ENCODE measurements around the gene THSD4.
A peak's percentile ranks its signal among the peaks of the same experiment; 100 is the strongest.
"Not testable (repeated sequence)": the region's sequence is repeated elsewhere in the genome, so short reads cannot be mapped to it uniquely, and the experiment has no call there.

THSD4 gene

DNA sequence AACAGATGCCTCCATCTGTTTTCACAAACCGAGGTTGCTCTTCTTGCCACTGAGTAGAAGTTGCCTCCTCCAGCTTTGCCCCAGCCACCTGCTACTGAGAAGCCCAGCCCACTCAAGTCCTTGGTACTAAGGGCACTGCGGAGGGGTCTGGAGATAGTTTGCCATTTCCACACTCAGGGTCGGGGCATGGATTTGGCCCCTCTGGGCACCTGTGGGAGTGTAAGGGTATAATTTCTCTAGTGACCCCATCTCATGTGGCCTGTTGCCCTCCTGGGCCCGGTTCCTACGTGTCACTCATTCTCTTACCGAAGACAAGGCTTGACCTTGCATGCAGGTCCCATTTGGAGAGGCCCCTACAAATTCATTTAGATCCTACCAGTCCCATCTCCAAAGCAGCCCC lies 79.0 kb downstream of the THSD4 start:
- DNase-seq, result no peak

DNA sequence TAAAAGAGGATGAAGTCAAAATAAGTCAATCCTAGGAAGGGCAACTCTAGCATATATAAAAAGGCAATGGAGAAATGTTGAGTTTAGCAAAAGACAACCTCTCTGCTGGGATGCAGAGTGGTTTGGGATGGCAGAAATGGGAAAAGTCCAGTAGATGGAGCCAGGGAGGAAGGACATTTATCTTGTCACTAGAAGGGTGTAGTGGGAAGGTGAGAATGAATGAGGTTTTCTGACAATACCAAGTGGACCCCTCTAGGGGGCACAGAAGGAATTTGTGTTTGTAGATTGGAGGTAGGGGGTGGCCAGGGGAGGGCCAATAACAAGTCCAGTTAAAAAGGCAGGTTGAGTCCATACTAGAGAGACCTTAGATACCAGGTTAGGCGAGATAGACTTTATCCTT lies 80.0 kb downstream of the THSD4 start:
- peak; percentile 9 for DNase-seq

DNA sequence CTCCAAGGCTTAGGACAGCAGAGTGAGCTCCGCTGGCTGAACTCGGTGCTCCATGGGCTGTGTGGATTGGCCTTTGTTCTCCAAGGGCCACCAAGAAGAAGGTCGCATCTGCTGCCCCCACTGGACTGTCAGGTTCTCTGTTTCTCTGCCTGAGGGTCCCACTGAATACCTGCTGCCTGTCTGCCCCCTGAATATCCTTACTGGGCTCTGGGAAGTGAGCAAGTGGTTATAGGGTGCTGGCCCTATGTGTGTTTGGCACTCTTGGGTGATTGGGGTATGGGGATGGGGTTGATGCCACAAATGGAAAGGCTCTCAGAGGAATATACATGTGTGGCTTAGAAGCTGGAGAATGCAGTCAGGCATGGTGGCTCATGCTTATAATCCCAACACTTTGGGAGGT lies 82.3 kb downstream of the THSD4 start:
- DNase-seq, result no peak

DNA sequence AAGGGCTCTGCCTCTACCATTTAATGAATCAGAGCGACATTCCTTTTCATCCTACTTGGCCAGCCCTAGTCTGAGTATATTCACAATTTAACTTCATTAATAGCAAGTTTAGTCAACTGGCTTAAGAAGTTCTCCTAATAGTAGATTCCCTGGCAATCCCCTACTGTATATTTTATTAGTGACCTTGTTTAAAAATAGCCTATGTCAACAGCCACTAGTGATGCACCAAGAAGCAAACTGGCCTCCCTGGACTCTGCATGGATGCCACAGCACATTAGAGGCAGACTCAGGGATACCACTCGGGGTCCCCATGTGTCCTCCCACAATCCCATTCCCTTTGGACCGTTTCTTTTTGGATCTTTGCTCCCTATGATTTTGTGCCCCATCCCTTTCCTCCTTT lies 83.6 kb downstream of the THSD4 start:
- no peak for DNase-seq

DNA sequence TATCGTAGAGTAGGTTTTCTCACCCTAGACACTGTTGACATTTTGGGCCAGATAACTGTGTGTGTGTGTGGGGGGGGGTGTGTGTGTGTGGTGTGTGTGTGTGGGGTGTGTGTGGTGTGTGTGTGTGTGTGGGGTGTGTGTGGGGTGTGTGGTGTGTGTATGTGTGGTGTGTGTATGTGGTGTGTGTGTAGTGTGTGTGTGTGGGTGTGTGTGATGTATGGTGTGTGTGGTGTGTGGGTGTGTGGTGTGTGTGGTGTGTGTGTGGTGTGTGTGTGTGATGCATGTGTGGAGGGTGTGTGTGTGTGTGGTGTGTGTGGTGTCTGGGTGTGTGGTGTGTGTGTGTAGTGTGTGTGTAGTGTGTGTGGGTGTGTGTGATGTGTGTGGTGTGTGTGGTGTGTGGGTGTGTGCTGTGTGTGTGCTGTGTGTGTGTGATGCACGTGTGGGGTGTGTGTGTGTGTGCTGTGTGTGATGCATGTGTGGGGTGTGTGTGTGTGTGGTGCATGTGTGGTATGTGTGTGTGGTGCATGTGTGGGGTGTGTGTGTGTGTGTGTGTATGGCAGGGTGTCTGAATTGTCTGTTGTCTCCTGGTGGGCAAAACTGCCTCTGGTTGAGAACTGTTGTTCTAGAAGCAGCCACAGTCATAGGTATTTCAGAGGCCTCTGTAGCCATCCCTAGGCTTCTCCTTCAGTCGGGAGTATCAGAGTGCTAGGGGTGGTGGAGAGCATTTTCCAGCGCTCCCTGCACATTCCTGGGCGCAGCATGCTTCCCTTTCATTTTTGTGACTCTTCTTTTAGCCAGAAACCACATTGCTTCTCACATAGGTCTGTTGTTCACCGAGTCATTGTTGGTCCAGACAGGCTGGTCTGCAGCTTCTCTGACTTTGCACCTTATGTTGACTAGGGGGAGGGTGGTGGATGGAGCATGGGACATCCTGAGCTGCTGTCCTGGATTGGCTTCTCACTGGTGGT lies 84.4 kb downstream of the THSD4 start:
- DNase-seq, result no peak

DNA sequence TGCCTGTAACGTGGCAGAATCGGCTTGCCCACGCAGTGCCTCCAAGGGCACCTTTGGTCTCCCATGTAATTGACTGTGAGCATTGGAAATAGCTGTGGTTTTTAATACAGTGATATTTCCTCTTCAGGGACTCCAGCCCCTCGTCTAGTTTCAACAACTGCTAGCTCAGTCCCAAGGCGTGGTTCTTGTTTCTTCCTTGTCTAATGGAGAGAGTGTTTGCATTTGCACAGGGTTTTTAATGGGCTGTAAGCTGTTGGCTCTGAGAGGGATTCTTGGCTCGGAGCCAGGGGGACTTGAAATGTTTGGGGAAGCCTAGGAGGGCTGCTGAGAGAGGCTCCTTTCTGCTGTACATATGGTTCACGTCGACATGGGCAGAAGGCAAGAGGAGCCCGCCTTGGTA lies 86.2 kb downstream of the THSD4 start:
- no peak for DNase-seq

DNA sequence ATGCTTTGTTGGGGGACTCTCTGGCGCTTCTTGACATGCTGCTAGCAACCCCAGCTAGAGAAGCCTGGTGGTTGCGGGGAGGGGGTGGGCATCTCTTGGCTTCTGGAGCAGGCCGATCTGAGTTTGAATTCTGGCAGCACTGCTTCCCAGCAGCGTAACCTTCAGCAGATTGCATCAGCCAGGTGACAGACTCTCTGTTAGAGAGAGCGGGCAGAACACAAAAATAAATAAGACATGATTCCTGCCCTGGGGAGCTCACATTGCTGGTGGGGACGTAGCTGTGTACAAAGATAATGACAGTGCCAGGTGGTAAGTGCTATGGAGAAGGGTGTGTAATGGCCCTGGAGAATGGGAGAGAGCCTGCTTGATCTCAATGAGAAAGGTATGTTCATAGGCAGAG lies 87.4 kb downstream of the THSD4 start:
- DNase-seq, result no peak

DNA sequence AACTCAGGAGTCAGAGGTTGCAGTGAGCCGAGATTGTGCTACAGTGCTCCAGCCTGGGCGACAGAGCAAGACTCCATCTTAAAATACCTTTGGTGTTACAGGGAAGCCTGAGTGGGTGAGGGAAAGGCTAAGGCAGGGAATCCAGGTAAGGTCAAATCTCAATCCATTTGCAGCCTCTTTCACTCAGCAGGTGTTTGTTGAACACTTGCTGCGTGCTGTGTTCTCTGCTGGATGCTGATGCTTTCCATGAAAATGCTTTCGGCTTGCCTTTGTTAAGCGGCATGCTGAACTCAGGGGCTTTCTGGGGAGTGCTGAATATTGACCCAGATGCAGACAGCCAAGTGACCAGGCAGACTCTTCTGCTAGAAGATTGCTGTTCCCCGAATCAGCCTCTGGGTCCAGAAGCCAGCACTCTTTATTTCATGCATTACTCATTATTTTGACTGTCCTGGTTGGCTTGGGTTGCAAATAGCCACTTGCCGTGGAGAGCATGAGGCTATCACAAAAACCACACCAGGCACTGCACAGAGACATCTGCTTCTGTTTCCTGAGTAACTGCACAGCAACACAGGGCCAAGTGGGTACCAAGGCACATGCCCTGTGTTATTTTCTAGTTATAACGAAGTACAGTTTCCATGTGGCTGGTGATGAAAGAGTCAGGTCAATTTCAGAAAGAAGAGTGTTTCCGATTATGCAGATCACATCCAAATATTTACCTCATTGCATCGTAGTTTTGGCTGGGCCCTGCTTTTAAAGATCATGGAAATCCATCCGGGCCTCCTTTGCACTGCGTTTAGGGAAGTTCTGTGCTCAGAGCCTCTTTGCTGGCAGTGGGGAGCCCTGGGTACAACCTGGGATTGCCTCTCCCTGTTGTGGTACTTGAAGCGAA lies 88.6 kb downstream of the THSD4 start:
- no peak for DNase-seq

DNA sequence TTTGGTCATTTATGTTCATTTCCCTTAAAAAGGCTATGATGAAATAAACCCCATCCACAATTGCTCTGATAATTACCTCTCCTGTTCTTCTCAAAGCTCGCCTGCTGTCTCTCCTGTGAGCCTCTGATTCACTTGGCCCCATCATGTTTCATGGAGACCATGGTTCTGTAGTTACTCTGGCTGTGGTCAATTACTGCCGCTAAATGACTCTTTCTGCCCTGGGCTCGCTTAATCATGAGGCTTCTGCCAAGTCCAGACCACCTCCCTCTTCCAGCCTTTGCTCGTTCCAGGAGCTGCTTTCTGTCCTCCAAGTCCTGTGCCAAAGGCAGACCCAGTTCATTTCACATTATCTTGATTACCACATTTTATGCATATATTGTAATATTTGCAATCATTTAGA lies 91.9 kb downstream of the THSD4 start:
- no peak for DNase-seq

DNA sequence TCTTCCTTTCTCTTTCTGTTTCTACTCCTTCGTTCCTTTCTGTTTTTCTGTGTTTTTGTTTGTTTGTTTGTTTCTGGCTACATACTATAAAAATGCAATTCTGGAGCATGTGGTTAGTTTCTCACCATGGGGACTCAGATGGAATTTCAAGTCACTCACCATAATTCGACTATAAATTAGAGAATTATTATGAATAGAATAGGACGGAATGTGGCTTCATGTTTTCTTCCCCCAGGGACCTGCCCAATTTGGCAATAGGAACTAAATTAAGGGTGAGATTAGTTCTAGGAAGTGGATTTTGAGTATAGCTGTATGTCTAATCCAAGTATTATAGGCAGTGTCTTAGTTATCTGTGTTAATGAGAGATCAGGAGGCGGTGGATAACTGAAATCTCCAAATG lies 96.9 kb downstream of the THSD4 start:
- DNase-seq, result no peak

DNA sequence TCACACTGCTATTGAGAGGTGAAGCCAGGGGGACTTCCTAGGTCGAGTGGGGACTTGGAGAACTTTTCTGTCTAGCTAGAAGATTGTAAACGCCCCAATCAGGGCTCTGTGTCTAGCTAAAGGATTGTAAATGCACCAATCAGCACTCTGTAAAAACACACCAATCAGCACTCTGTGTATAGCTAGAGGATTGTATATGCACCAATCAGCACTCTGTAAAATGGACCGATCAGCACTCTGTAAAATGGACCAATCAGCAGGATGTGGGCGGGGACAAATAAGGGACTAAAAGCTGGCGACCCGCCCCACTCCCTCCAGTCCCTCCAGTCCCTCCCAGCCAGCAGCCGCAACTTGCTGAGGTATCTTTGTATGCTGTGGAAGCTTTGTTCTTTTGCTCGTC lies 98.7 kb downstream of the THSD4 start:
- DNase-seq, result not testable (repeated sequence)

DNA sequence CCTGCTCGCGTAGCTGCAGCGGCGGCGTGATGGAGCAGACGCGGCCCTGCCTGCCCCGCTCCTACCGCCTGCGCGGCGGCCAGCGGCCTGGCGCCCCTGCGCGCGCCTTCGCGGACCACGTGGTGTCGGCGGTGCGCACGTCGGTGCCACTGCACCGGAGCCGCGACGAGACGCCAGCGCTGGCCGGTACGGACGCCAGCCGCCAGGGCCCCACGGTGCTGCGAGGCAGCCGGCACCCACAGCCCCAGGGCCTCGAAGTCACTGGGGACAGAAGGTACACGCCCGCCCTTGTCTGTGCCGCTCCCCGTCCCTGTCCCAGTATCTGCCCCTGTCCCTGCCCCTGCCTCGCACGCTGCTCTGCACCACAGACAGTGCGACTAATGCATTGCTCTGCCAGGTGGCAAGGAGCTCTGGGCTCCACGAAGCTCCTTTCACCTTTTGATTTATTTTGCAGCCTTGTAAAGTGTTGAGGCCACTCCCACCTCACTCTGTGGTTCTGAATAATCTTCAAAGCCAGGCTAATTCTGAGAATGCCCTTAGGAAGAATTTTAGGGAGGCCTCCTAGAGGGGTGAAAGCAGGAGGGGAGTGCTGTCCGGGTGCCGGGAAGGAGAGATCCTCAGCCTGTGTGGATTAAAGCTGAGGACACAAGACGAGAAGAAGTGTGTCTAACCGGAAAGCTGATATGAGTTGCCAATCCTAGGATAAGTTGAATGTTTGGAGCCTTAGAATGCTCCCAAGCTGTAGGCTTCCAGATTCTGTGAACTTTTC lies 100.0 kb downstream of the THSD4 start:
- no peak for DNase-seq

DNA sequence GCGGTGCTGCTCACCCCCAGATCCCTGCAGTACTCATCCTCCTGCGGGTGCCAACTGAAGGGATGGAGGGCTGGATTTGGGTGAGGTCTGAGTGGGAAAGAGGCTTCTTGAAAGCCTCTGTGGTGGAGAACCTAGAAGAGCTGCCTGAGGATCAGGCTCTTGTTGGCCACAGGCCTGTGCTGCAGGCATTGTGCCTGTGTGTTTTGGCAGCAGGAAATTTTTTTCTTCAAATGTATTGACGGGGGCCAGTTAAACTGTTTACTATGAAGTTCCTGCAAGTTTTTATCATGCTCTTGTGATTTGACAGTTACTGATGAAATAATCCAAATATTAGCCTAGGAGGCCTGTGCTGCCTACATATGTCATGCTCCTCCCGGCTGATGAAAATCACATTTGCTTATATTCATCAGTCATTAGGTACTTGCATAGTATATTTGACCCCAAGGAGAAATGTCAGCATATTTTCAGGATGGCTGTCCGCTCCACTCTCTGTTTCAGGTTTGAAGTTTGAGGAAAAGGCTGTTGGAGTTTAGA lies 103.1 kb downstream of the THSD4 start:
- no peak for DNase-seq

DNA sequence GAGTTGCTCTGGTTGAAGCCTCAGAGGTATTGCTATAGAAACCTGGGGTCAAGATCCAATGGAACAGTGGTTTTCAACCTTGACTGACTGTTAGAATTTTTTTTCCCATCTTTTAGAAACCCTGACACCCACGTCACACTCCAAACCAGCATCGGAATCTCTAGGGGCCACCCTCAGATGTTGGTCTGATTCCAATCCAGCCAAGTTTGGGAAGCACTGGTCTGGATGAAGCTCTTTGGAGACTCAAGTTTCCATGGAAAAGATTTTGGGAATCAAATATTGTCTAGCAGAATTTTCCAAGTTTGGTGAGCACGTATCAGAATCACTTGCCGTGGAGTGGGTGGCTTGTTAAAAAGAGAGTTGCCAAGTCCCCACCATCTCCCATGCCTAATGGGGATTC lies 103.8 kb downstream of the THSD4 start:
- DNase-seq, result no peak

DNA sequence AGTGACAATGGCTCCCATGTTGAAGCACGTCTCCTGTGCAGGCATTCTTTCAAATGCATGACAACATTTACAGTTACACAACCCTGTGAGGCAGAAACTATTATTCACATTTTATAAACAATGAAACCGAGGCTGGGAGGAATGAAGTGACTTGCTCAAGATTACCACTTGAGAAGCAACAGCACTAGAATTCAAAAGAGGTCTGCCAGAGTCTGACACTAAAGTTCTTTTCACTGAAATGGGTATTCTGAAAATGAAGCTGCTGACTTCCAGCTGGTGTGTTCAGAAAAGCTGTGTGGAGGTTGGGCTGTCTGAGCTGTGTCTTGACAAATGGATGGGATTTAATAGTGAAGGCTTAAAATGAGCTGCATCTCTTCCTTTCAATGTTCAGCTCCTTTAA lies 104.4 kb downstream of the THSD4 start:
- no peak for DNase-seq

DNA sequence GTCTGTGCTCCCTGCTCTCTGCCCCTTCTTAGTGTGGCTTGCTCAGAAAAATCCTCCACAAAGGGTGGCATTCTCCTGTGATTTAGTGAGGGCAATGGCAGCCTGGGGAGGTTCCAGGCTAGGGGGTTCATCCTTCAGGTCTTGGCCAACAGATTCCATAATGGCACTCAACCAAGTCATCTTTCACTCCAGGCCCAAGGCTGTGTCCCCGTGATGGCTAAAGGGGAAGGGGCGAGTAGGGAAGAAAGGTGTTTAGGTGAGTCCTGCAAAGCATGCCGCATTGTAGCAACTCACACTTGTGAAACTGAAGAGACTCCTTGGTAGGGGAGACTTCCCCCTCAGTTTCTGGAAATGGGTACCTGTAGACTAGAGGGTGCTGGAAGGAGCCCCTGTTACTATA lies 105.6 kb downstream of the THSD4 start:
- DNase-seq, result no peak

DNA sequence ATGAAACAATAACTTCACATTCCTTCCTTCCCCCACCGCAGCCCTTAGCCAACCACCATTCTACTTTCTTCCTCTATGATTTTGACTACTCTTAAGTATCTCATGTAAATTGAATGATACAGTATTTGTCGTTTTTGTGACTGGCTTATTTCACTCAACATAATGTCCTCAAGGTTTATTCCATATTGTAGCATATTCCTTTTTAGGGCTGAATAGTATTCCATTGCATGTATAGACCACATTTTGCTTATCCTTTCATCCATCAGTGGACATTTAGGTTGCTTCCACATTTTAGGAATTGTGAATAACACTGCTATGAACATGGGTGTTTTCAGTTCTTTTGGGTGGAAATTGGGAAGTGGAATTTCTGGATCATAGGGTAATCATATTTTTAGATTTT lies 106.1 kb downstream of the THSD4 start:
- DNase-seq, result no peak

DNA sequence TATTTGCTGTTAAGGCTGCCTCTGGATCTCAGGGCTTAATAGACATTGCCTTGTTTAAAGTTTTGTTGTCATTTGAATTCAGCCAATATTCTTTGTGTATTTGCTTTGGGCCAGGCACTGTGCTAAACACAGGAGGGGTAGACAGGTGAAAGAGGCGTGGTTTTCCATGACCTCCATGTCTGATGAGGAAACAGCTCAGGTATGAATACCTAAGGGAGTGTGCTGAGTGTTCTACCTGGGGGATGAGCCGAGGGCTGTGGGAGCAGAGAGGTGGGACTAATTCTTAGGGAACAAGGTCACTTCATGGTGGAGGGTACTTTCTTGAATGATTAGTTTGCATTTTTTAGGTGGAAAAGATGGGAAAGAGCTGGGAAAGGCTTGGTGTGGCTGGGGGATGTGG lies 108.2 kb downstream of the THSD4 start:
- DNase-seq, result no peak

DNA sequence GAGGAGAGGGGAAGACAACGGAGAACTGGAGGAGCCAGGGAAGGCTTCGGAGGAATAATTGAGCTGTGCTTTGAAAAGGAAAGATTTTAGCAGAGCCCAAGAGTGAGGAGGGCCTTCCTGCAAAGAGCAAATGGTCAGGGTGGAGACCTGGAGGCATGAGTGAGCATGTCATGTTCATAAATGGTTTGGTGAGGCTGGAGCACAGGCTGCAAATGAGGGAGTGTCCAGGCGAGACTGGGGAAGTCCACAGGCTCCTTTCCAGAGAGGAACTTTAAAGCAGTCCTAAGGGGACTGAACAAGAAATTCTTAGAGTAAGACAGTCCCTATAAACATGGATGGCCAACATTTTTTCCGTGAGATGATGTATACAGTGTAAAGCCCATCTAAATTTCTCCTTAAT lies 108.8 kb downstream of the THSD4 start:
- no peak for DNase-seq

DNA sequence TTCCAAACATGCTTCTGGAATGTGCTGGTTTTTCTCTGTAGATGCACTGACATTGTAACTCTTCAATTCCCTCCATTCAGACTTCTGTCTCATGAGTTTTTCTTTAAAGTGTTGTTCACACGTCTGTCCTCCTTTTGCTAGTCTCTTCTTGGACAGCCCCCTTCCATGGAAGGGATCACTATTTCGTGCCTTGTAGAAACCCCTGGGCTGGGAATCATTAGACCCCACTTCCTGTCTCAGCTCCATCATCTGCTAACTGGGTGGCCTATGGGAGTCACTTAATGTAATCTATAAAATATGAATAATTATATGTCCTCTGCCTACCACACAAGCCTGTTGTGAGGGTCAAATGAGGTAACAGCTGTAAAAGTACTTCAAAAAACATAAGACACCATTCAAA lies 110.6 kb downstream of the THSD4 start:
- no peak for DNase-seq

DNA sequence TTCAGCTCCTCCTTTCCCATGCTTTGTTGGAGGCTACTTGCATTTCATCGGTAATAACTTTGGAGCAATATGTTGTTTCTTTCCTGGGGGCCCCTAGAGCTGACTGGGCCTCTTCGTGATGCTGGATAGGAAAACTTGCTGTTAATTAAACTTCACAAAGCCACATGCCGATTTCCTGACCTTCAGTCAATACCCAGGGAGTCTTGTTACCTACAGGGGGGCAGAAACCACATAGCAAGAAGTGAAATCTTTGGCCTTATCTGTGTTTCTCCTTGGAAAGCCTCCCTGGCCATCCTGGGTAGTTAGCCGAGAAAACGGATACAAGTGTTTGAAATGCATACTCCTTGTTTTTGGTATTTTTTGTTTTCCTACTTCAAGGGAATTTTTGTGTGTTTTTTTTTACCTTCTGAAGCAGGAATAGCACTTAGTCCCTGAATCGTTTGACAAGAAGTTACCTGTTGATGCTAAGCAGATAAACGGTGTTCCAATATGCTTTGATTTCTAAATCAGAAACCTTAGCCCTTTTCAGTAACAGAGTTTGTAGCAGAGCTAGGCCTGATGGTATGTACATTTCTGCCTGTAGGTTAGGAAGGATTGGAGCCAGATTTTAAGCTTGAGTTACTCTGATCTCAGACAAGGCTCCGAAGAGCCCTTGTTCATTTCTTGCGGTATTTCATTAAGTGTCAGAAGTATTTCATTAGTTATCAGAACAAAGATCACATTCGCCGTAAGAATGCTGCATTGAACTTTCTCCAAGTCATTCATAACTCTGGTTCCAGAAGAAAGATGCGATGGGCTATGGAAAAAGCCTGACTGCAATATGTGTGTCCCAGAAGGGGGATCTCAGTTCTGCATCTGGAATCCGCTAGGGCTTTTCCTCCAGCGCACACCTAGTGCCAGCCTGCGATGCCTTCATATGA lies 111.5 kb downstream of the THSD4 start:
- DNase-seq, result no peak

DNA sequence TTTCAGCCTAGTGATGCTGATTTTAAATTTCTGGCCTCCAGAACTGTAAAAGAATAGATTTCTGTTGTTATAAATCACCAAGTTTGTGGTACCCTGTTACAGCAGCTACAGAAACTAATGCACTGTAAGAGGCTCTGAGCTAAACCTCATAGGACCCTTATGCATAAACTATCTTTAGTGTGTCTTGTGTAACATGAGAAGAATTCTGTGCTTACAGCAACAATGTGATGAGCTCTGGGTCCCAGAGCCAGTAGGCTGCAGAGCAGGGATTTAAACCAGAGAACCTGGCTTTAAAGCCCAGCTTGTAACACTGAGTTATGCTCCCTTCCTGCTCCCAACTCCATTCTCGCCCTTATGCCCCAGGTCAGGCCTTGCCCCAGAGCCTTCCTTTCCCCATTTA lies 113.1 kb downstream of the THSD4 start:
- DNase-seq, result no peak
